Measurements from ENCODE around the gene TMEM120A.
"Not testable (repeated sequence)": the region's sequence is repeated elsewhere in the genome, so short reads cannot be mapped to it uniquely, and the experiment has no call there.

The TMEM120A gene

GRCh38 chr7:75994388-75995051, at the start of gene TMEM120A:
TSS of gene TMEM120A (minus strand) at chr7:75994595. CDS start at chr7:75994570, 25 bp downstream.
- DNase-seq (ENCODE audit: low read depth) = peak; percentile 88

- no peak for DNase-seq (ENCODE audit: low read depth)
Observed at GRCh38 chr7:76040126-76040525, 45.7 kb upstream of the TMEM120A start.

DNA sequence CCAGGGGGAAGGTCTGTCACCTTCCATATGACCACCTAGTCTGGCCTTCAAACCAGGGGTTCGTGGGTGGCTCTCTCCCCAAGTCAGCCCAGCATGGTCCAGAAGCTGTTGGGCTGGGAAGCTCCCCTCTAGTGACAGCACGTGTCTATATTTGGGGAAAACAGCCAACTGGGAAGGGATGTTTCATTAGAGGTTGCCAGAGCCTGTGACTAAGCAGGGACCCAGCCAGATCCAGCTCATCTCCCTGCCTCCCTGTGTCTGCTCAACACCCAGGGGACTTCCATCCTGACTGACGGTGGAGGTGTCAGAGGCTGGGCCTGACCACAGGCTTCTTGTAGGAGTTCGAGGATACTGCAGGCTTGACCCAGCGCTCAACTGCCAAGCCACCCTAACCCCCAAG, 42.9 kb upstream of the TMEM120A start:
- peak; percentile 46 for DNase-seq (ENCODE audit: low read depth)

- DNase-seq (ENCODE audit: low read depth) = no peak
Observed at GRCh38 chr7:76031964-76032363, 37.6 kb upstream of the TMEM120A start.

DNA sequence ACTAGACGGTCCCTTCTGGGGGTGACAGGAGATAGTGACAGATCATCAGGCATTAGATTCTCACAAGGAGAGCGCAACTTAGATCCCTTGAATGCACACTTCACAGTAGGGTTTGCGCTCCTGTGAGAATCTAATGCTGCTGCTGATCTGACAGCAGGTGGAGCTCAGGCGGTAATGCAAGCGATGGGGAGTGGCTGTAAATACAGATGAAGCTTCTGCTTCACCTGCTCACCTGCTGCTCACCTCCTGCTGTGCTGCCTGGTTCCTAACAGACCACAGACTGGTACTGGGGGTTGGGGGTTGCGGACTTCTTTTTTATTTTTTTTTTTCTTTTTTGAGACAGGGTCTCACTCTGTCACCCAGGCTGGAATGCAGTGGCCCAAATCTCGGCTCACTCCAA, 35.3 kb upstream of the TMEM120A start:
- not testable (repeated sequence) for DNase-seq (ENCODE audit: low read depth)

DNA sequence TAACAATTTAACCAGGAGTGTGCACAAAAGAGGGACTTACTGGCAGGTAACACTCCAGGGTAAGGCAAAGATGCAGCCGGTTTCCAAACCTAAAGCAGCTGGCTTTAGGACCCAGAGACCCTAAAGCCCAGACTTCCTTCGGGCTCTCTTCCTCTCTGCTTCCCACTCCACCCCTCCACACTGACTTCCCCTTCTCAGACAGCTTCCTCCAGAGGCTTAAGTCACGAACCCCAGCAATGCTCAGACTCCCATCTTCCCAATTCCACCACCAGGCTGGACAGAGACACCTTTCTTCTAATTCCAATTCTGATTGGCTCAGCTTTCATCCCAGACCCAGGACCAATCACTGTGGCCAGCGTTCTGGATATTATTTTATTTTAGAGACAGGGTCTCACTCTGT, 28.6 kb upstream of the TMEM120A start:
- no peak for DNase-seq (ENCODE audit: low read depth)

GRCh38 chr7:76022026-76022780, 27.8 kb upstream of the TMEM120A start:
- DNase-seq (ENCODE audit: low read depth) = no peak

GRCh38 chr7:76020031-76020714, 25.8 kb upstream of the TMEM120A start:
- peak; percentile 38 for DNase-seq (ENCODE audit: low read depth)

- not testable (repeated sequence) for DNase-seq (ENCODE audit: low read depth)
Observed at GRCh38 chr7:76018520-76018919, 24.1 kb upstream of the TMEM120A start.

DNA sequence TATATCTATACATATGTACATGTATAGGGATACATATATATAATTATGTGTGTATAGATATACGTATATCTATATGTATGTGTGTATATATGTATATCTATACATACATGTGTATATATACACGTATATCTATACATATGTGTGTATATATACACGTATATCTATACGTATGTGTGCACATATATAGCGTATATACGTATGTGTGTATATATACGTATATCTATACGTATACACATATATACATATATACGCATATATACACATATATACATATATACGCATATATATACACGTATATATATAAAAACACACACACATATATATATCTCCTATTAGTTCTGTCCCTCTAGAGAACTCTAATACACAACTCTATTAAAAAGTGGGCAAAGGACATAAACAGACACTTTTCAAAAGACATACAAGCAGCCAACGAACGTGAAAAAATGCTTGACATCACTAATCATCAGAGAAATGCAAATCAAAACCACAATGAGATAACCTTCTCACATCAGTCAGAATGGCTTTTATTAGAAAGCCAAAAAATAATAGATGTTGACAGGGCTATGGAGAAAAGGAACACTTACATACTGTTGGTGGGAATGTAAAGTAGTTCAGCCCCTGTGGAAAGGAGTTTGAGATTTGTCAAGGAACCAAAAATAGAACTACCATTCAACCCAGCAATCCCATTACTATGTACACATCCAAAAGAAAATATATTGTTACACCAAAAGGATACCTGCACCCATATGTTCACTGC, 22.0 kb upstream of the TMEM120A start:
- no peak for DNase-seq (ENCODE audit: low read depth)

- DNase-seq (ENCODE audit: low read depth) = peak; percentile 85
Observed at GRCh38 chr7:76011442-76011861, 17.1 kb upstream of the TMEM120A start.

- DNase-seq (ENCODE audit: low read depth) = no peak
Observed at GRCh38 chr7:76009672-76010600, 15.5 kb upstream of the TMEM120A start.

GRCh38 chr7:76008156-76008687, 13.8 kb upstream of the TMEM120A start:
- DNase-seq (ENCODE audit: low read depth) = no peak

- DNase-seq (ENCODE audit: low read depth) = not testable (repeated sequence)
Observed at GRCh38 chr7:76005004-76005403, 10.6 kb upstream of the TMEM120A start.

DNA sequence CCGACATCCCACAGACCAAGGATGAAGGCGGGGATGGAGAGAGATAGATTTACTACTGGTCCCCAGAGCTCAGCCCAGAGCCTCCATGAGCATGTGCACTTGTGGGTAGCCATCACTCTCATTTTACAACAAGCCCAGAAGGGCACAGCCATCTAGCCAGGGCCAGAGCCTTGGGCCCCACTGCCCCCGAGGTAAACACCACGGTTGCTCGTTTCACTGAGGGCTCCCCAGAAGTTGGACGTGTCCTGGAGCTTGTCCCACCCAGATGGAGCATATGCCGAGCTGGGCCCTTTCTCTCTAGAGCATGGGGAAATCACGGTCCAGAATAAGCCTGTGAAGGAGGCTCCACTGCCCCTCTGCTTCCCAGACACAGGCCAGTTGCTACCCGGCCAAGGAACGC, 9.0 kb upstream of the TMEM120A start:
- no peak for DNase-seq (ENCODE audit: low read depth)

GRCh38 chr7:76002822-76003221, 8.4 kb upstream of the TMEM120A start:
- no peak for DNase-seq (ENCODE audit: low read depth)

DNA sequence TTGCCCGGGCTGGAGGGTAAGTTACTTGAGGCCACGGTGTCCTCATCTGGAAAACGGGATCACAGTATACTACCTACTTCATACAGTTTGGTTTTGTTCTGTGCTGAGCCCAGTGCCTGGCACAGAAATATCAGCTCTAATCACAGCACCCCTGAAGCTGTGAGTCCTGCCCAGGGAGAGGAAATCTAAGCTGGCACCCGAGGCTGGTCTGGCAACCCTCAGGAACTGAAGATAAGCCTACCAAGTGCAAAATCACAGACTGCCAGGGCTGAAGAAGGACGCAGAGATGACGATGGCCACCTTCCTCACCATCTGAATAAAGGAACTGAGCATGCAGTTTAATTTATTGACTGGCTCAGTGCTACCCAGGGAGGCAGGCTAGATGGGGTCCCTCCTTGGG, 7.7 kb upstream of the TMEM120A start:
- no peak for DNase-seq (ENCODE audit: low read depth)

GRCh38 chr7:76000566-76000965, 6.2 kb upstream of the TMEM120A start:
- DNase-seq (ENCODE audit: low read depth) = no peak

DNA sequence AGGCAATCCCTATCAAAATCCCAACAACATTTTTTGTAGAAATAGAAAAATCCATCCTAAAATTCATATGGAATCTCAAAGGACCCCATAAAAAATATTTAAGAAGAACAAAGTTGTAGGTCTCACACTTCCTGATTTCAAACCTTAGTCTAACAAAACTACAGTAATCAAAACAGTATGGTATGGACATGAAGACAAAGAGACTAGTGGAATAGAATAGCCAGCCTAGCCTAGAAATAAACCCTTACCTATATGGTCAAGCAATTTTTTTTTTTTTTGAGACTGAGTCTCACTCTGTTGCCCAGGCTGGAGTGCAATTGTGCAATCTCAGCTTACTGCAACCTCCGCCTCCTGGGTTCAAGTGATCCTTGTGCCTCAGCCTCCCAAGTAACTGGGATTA, 3.6 kb upstream of the TMEM120A start:
- DNase-seq (ENCODE audit: low read depth) = no peak

- DNase-seq (ENCODE audit: low read depth) = no peak
Observed at GRCh38 chr7:75996476-75996875, 2.1 kb upstream of the TMEM120A start.

DNA sequence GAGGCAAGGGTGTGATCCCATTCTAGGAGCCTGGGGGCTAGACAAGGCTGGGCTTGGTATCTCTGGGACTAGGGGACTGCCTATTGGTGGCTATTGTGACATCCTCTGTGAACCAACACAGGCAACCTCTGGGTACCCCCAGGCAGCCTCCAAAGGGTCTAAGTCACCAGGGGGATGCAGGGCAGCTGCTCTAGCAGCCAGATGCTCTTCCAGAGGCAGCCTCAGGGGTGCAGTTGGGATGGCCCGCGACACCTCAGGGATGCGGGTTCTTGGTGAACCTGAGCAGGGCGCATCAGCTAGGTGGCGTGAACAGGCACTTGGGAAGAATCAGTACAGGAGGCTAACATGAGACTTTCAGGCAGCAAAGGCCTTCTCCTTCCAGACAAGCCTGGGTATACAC, 1.6 kb upstream of the TMEM120A start:
- DNase-seq (ENCODE audit: low read depth) = no peak

All from fibroblast of the conjunctiva (primary cell).